Right lobe of liver (tissue), 6 donors: ENCODE measurements around the gene LRP2. TPM values are rescaled to one million over a fixed set of nuclear protein-coding genes. Genes with fewer than 3 reads are reported as not detected.
A peak's percentile ranks its signal among the peaks of the same experiment; 100 is the strongest.

Experiments
- ATAC-seq, 4 donors: fragments of 200-7000 bp; cut with Tn5 transposase; one replicate each; pipeline ENCODE4 v1.9.1; 2020; ENCODE audit warnings: mild to moderate bottlenecking in 4 of 4, moderate library complexity in 4 of 4
- DNase-seq, 3 donors: peaks; one replicate each; pipeline ENCODE4 v3.0.0-alpha.2; 2020
- H3K27ac ChIP-seq, 3 donors: fragments of 200-600 bp; one replicate each; pipeline ENCODE4 v1.8.0; 2022
- H3K27me3 ChIP-seq, 2 donors: fragments of 200-600 bp; one replicate each; pipeline ENCODE4 v1.8.0; 2022
- H3K36me3 ChIP-seq, 4 donors: fragments of 200-600 bp; sonication (generic) in 1 of 4; one replicate each; pipeline versions ENCODE4 v1.5.1 to v1.8.0; 2017 to 2022; ENCODE audit warnings: control low read depth in 1 of 4
- H3K4me1 ChIP-seq, 4 donors: fragments of 200-600 bp; sonication (generic) in 1 of 4; one replicate each; pipeline versions ENCODE4 v1.5.1 to v1.8.0; 2017 to 2022; ENCODE audit warnings: control low read depth in 1 of 4
- H3K4me3 ChIP-seq, 3 donors: fragments of 200-600 bp; one replicate each; pipeline ENCODE4 v1.8.0; 2022
- H3K9me3 ChIP-seq, 4 donors: fragments of 200-600 bp; sonication (generic) in 1 of 4; one replicate each; pipeline versions ENCODE4 v1.5.1 to v1.8.0; 2017 to 2022; ENCODE audit warnings: control low read depth in 1 of 4
- POLR2A ChIP-seq: fragments of 450-650 bp; IDR thresholded peaks from one replicate; pipeline ENCODE4 v1.6.1; 2017; ENCODE audit warnings: antibody characterized with exemption, mild to moderate bottlenecking
- WGBS: methylation state at CpG from one replicate; pipeline ENCODE4 v1.1.6; 2018; ENCODE audit warnings: low coverage, low lambda C conversion rate; ENCODE audit not compliant: insufficient coverage; ENCODE audit errors: missing lambda C conversion rate; 5-methylcytosine and 5-hydroxymethylcytosine counted together
- intact Hi-C, 2 donors: fragments of 100-400 bp; cut with DNase I; formaldehyde crosslinking; loops; one replicate each; pipeline versions ENCODE4 v1.11.2 to v1.14.1; 2022
- total RNA-seq, 6 experiments: library from RNA; depleted of rRNA in 2 of 6; stranded (reverse); fragments of >200 nt in 2 of 6; fragmentation: NEBNext Ultra II Directional in 3 of 6; extraction: Animal tissue kit (Norgen Biotek cat#: 25700) in 3 of 6; gene quantifications; one replicate each; pipeline versions ENCODE4 v1.1.0 to v1.2.4, GENCODE V29; 2016 to 2023
- TF ChIP-seq, protein P1 (sequence below), 4 donors: fragments of 200-600 bp in 3 of 4; fragments of 450-650 bp in 1 of 4; IDR thresholded peaks; one replicate each; pipeline versions ENCODE4 v1.5.1 to v1.8.0; 2016 to 2022; ENCODE audit warnings: antibody characterized with exemption in 4 of 4, mild to moderate bottlenecking in 2 of 4
- donor health status: DM: no; HTN: yes; CAD: no.
- donor health status: DM: no; HTN: no; CAD: no.
- donor health status: DM: no; HTN: no; CAD: no.
- donor health status: DM: no; HTN: yes; CAD: no.
- donor health status: DM: no; HTN: yes; CAD: no.

LRP2 gene
- total RNA-seq, 6 experiments from 2014 or later = 0.51 to 4.4 (median 1.0) TPM

GRCh38 chr2:169363560-169364150 is 1.3 kb upstream of the LRP2 start:
- intact Hi-C loops = no loop called here
- no peaks in the 10 kb centered on the region for H3K36me3 ChIP-seq
- H3K27me3 ChIP-seq = no peaks in the 10 kb centered on the region
- peaks cover 0 to 25% (median 7%) of the 10 kb centered on the region in 4 donors for H3K4me1 ChIP-seq
- no peak for TF ChIP-seq POLR2A
- TF ChIP-seq, protein P1, sequence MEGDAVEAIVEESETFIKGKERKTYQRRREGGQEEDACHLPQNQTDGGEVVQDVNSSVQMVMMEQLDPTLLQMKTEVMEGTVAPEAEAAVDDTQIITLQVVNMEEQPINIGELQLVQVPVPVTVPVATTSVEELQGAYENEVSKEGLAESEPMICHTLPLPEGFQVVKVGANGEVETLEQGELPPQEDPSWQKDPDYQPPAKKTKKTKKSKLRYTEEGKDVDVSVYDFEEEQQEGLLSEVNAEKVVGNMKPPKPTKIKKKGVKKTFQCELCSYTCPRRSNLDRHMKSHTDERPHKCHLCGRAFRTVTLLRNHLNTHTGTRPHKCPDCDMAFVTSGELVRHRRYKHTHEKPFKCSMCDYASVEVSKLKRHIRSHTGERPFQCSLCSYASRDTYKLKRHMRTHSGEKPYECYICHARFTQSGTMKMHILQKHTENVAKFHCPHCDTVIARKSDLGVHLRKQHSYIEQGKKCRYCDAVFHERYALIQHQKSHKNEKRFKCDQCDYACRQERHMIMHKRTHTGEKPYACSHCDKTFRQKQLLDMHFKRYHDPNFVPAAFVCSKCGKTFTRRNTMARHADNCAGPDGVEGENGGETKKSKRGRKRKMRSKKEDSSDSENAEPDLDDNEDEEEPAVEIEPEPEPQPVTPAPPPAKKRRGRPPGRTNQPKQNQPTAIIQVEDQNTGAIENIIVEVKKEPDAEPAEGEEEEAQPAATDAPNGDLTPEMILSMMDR (IDR thresholded peaks at IDR 0.05) = no peak
- peak; percentile 4 to 46 (median 27) for ATAC-seq
- H3K27ac ChIP-seq = peak overlapping the region in 2 of 3 donors; percentile 38 to 63
- 1% methylated on average over 12 of the region's 26 CpGs for WGBS
- H3K9me3 ChIP-seq = no peaks in the 10 kb centered on the region
- H3K4me3 ChIP-seq = peak overlapping the region; percentile 55 to 58 (median 57)
- peak; percentile 54 to 66 (median 64) for DNase-seq

GRCh38 chr2:169362894-169363559 is 693 bp upstream of the LRP2 start:
- WGBS = 2% methylated on average over 24 of the region's 24 CpGs
- H3K4me1 ChIP-seq = peaks cover 0 to 25% (median 7%) of the 10 kb centered on the region in 4 donors
- no peak for DNase-seq
- H3K36me3 ChIP-seq = no peaks in the 10 kb centered on the region
- no peak for ATAC-seq
- no peak overlapping the region for H3K27ac ChIP-seq
- H3K9me3 ChIP-seq = no peaks in the 10 kb centered on the region
- intact Hi-C loops = no loop called here
- H3K27me3 ChIP-seq = no peaks in the 10 kb centered on the region
- peak overlapping the region; percentile 55 to 58 (median 57) for H3K4me3 ChIP-seq
- TF ChIP-seq, protein P1 (IDR thresholded peaks at IDR 0.05) = no peak
- TF ChIP-seq POLR2A = no peak

GRCh38 chr2:169361706-169362117 is 622 bp downstream of the LRP2 start:
- Histone ChIP-seq H3K4me3 (peak overlapping the region; percentile 55 to 58 (median 57)), H3K36me3 (no peaks in the 10 kb centered on the region), H3K4me1 (peaks cover 0 to 25% (median 7%) of the 10 kb centered on the region in 4 donors), H3K27ac (no peak overlapping the region), H3K27me3 (no peaks in the 10 kb centered on the region), H3K9me3 (no peaks in the 10 kb centered on the region)
- ATAC-seq (peak; percentile 31 to 55 (median 42)), DNase-seq (peak in 2 of 3 donors; percentile 53 to 61)
- under 1% methylated on average over 14 of the region's 32 CpGs for WGBS
- TF ChIP-seq, protein P1 (IDR thresholded peaks at IDR 0.05) = no peak
- no peak for TF ChIP-seq POLR2A
- intact Hi-C loops = no loop called here

GRCh38 chr2:169360984-169361705 is 1.2 kb downstream of the LRP2 start:
- H3K36me3 ChIP-seq = no peaks in the 10 kb centered on the region
- intact Hi-C loops = no loop called here
- H3K9me3 ChIP-seq = no peaks in the 10 kb centered on the region
- peak overlapping the region in 1 of 3 donors; percentile 57 for H3K4me3 ChIP-seq
- 20% methylated on average over 11 of the region's 20 CpGs for WGBS
- ATAC-seq = no peak
- H3K27me3 ChIP-seq = no peaks in the 10 kb centered on the region
- TF ChIP-seq, protein P1 (IDR thresholded peaks at IDR 0.05) = no peak
- no peak for TF ChIP-seq POLR2A
- H3K4me1 ChIP-seq = peaks cover 0 to 25% (median 7%) of the 10 kb centered on the region in 4 donors
- H3K27ac ChIP-seq = no peak overlapping the region
- no peak for DNase-seq
